Mesodermal cell (in vitro differentiated cells): Measurements from ENCODE around the gene PSMG4.
A peak's percentile ranks its signal among the peaks of the same experiment; 100 is the strongest.

ENCODE experiments used
- H3K27ac ChIP-seq: 2 replicates; pipeline ENCODE4 v1.7.0; 2013; ENCODE audit warnings: mild to moderate bottlenecking, low read depth, low read length, moderate library complexity; ENCODE audit not compliant: severe bottlenecking
- H3K36me3 ChIP-seq: 2 replicates; pipeline ENCODE4 v1.7.1; 2013; ENCODE audit warnings: mild to moderate bottlenecking, low read length, moderate library complexity; ENCODE audit not compliant: control insufficient read depth, insufficient read depth
- H3K4me1 ChIP-seq: one replicate; pipeline ENCODE4 v1.7.1; 2013; ENCODE audit warnings: mild to moderate bottlenecking, low read length; ENCODE audit not compliant: insufficient read depth, control insufficient read depth, poor library complexity, severe bottlenecking
- H3K4me3 ChIP-seq: 2 replicates; pipeline ENCODE4 v1.7.0; 2013; ENCODE audit warnings: low read length, control low read depth, mild to moderate bottlenecking; ENCODE audit not compliant: insufficient read depth, poor library complexity, severe bottlenecking; ENCODE audit errors: extremely low read depth
- H3K9me3 ChIP-seq: 2 replicates; pipeline ENCODE4 v1.7.1; 2013; ENCODE audit warnings: mild to moderate bottlenecking, low read length, moderate library complexity; ENCODE audit not compliant: control insufficient read depth
- WGBS, 2 experiments: methylation state at CpG; one replicate each; pipeline ENCODE4 v1.1.5; 2013; ENCODE audit warnings: missing lambda C conversion rate in 2 of 2; ENCODE audit not compliant: insufficient coverage in 2 of 2; 5-methylcytosine and 5-hydroxymethylcytosine counted together

Gene PSMG4

GRCh38 chr6:3277851-3278416 is 19.2 kb downstream of the PSMG4 start:
- H3K9me3 ChIP-seq, result no peaks in the 10 kb centered on the region
- H3K4me1 ChIP-seq, result peaks cover 7% of the 10 kb centered on the region
- no peak overlapping the region for H3K27ac ChIP-seq
- 93 to 96% methylated on average over 7 to 8 of the region's 9 CpGs for WGBS, 2 experiments
- H3K4me3 ChIP-seq, result no peak overlapping the region
- H3K36me3 ChIP-seq, result no peaks in the 10 kb centered on the region

DNA sequence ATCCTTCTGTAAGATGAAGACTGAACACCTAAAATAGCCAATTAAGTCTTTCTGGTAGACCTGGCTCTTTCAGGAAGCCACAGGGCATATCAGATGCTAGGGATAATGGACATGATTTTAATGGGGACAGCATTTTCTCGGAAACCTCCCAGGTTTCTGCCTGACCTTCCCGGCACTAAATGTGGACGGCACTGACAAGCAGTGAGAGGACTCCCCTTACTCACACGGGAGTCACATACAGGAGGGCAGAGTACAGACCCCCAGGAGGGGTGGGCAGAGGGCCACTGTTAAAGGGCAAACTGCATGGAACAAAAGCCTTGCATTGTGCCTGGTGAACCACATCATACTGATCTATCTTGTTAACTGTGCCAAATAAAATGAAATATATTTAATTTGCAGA is 19.9 kb downstream of the PSMG4 start:
- Histone ChIP-seq H3K4me1 (peaks cover 7% of the 10 kb centered on the region), H3K27ac (no peak overlapping the region), H3K4me3 (no peak overlapping the region), H3K9me3 (no peaks in the 10 kb centered on the region), H3K36me3 (no peaks in the 10 kb centered on the region)
- WGBS, 2 experiments, result 88% methylated on average over 4 of the region's 4 CpGs; no CpG with 5 or more reads in 1 of the 2 experiments

- peaks cover 7% of the 10 kb centered on the region for H3K4me1 ChIP-seq
- 85 to 86% methylated on average over 10 to 11 of the region's 14 CpGs for WGBS, 2 experiments
- H3K9me3 ChIP-seq, result no peaks in the 10 kb centered on the region
- no peak overlapping the region for H3K27ac ChIP-seq
- no peaks in the 10 kb centered on the region for H3K36me3 ChIP-seq
- H3K4me3 ChIP-seq, result no peak overlapping the region
These were observed 21.3 kb downstream of the PSMG4 start for GRCh38 chr6:3280091-3280490.

GRCh38 chr6:3280866-3281465 is 22.2 kb downstream of the PSMG4 start:
- WGBS, 2 experiments, result 85 to 90% methylated on average over 13 of the region's 14 CpGs
- H3K4me3 ChIP-seq, result no peak overlapping the region
- H3K9me3 ChIP-seq, result no peaks in the 10 kb centered on the region
- peaks cover 7% of the 10 kb centered on the region for H3K4me1 ChIP-seq
- H3K36me3 ChIP-seq, result no peaks in the 10 kb centered on the region
- H3K27ac ChIP-seq, result no peak overlapping the region

- WGBS, 2 experiments, result 57 to 58% methylated on average over 5 to 12 of the region's 13 CpGs
- Histone ChIP-seq H3K9me3 (no peaks in the 10 kb centered on the region), H3K27ac (peak overlapping the region; percentile 18), H3K36me3 (no peaks in the 10 kb centered on the region), H3K4me1 (peaks cover 7% of the 10 kb centered on the region), H3K4me3 (no peak overlapping the region)
These were observed 23.1 kb downstream of the PSMG4 start for GRCh38 chr6:3281631-3282475.

- Histone ChIP-seq H3K36me3 (no peaks in the 10 kb centered on the region), H3K4me3 (no peak overlapping the region), H3K9me3 (no peaks in the 10 kb centered on the region), H3K27ac (no peak overlapping the region), H3K4me1 (peaks cover 7% of the 10 kb centered on the region)
- WGBS, 2 experiments, result 92 to 93% methylated on average over 19 to 20 of the region's 20 CpGs
These were observed 23.9 kb downstream of the PSMG4 start for GRCh38 chr6:3282476-3283236.

DNA sequence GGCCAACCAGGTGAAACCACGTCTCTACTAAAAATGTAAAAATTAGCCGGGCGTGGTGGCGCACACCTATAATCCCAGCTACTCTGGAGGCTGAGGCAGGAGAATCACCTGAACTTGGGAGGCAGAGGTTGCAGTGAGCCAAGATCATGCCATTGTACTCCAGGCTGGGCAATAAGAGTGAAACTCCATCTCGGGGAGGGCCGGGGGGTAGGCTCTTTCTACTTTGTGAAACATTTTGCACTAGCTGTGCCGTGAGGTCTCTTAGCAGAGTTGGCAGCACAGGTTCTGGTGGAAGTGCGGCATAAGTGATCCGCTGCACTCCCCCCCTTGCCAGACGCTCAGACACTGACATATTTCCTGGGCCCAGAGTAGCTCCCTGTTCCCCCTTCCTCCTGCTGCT is 24.5 kb downstream of the PSMG4 start:
- no peak overlapping the region for H3K4me3 ChIP-seq
- WGBS, 2 experiments, result 92 to 96% methylated on average over 10 of the region's 10 CpGs
- H3K36me3 ChIP-seq, result no peaks in the 10 kb centered on the region
- H3K9me3 ChIP-seq, result no peaks in the 10 kb centered on the region
- H3K27ac ChIP-seq, result no peak overlapping the region
- H3K4me1 ChIP-seq, result peaks cover 7% of the 10 kb centered on the region

DNA sequence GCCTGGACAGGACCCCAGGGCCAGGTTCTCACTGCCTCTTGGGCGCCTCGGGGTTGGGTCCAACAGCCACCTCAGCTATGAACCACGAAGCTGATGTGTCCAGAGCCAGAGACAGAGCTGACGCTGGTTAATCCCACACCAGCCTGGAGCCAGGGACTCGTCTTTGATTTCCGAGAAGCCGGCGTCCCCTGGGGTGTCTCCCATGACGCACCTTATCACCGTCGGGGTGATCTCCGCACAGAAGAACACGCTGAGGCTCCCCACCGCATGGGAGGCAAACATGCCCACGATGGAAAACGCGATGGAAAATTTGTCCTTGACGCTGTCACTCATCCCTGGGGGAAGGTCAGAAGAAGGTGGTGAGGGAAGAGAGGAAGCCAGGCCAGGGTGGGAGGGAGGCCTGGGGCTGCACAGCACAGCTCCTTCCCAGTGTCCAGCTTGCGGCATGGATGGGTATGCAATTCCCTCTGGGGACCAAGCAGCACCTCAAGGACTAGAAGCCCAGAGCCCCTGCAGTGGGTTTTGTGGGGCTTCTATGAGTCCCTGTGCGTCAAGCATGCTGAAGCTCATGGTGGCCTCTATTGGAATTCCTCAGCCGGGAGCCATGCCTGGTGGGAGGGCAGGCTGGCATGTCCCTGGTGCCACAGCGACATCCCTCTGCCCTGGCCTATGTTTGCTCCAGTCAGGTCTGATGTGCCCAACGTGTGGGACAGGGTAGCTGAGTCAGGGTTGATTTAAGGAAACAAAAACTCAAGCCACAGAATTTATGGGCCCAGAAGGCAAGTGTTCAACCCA is 25.1 kb downstream of the PSMG4 start:
- no peaks in the 10 kb centered on the region for H3K9me3 ChIP-seq
- H3K27ac ChIP-seq, result no peak overlapping the region
- H3K36me3 ChIP-seq, result no peaks in the 10 kb centered on the region
- H3K4me1 ChIP-seq, result peaks cover 7% of the 10 kb centered on the region
- H3K4me3 ChIP-seq, result no peak overlapping the region
- 95 to 96% methylated on average over 23 of the region's 23 CpGs for WGBS, 2 experiments

- H3K9me3 ChIP-seq, result no peaks in the 10 kb centered on the region
These were observed 25.7 kb downstream of the PSMG4 start for GRCh38 chr6:3284436-3284876.

More at GRCh38 chr6:3284436-3284876, 25.7 kb downstream of the PSMG4 start:
- no peak overlapping the region for H3K4me3 ChIP-seq
- no peak overlapping the region for H3K27ac ChIP-seq
- 99% methylated on average over 16 of the region's 17 CpGs for WGBS, 2 experiments
- H3K4me1 ChIP-seq, result peaks cover 7% of the 10 kb centered on the region
- no peaks in the 10 kb centered on the region for H3K36me3 ChIP-seq
